Measurements from ENCODE around the gene CRACR2B.

The CRACR2B gene
- 0 to 0.06 reads per million in 2 experiments for total RNA-seq

GRCh38 chr11:827897-828192 lies at the start of gene CRACR2B:
Gene CRACR2B (plus strand): TSS chr11:827919. CDS start chr11:828608, 689 bp downstream.
- DNase-seq (ENCODE audit: low read depth), result no peak

DNA sequence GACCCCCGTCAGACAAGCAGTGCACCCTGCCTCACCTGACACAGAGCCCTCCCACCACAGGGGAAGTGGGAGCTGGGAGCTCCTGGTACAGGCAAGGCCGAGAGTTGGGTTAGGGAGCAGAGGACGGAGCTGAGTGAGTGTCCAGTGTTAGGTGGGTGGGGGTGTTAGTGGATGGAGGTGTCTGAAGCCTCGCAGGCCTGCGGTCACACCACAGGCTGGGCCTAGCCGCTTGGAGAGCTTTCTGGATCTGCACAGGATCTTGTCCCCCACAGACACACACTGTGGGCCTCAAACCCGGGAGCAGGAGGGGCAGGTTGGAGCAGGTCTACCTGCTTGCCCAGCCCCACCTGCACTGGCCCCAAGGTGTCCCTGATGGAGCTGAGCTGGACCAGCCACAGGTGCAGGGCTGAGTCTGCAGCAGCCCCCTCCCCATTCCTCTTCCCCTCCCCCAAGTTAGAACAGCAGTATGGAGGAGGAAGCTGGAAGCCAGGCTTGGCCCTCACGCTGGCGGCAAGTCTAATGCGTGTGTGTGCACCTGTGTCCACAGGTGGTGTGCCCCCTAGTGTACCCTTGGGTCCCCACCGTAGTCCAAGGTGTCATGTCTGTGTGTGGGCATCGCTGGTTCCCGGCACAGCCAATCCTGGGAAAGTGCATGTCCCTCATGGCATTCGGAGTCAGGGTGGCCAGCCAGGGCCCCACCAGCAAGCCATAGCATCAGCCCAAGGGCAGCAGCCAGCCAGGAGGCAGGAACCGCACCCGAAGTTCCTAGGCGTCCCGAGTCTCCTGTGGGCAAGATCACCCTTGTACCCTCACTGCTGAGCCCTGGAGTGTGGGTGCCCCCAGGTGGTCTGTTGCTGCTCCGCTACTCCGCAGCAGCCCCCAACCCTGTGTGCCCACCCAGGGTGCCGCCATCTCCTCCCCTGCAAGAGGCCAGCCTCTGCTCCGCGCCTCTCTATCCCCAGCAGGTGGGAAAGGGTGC lies 48.5 kb upstream of the CRACR2B start:
- DNase-seq (ENCODE audit: low read depth), result no peak

DNA sequence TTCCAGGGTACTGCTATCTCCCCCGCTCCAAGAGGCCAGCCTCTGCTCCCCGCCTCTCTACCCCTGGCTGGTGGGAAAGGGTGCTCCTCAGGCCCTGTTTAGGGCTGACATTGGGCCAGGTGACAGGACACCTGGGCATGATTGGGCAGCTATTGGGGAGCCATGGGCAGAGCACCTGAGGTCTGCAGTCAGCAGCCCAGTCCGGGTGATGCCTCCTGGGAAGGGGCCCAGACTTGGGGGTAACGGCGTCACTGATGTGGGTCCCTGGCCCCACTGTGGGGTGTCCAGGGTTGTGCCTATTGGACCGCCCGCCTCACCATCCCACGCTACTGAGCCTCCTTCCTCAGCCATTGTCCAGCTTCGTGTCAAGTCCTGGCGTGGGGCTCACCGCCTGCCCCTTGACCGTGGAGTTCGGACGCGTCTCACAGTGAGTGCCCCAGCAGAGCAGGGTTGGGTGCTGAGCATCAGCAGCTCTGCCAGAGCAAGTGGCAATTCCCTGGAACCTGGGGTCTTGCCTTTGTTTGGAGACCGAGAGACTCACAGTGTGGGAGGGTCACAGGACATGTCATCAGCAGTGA lies 47.7 kb upstream of the CRACR2B start:
- no peak for DNase-seq (ENCODE audit: low read depth)

GRCh38 chr11:782264-783174 lies 45.2 kb upstream of the CRACR2B start:
- no peak for DNase-seq (ENCODE audit: low read depth)

DNA sequence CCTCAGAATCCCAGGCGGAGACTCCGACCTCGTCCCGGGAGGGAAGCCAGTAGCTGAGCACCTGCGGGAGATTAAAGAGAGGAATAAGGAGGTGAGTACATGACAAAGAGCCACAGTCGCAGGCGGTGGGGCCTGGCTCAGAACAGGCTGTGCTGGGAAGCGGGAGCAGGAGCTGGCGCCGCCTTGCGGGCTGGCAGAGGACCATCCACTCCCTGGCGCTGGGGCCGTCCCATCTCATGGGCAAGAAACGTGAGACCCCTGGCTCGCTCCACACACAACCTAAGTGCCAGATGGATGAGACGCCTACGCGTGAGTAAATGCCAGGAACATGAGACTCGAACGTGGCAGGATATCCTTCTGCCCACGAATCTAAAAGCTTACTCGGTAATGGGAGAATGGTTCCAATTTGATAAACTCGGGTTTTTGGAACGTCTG lies 44.1 kb upstream of the CRACR2B start:
- no peak for DNase-seq (ENCODE audit: low read depth)

DNA sequence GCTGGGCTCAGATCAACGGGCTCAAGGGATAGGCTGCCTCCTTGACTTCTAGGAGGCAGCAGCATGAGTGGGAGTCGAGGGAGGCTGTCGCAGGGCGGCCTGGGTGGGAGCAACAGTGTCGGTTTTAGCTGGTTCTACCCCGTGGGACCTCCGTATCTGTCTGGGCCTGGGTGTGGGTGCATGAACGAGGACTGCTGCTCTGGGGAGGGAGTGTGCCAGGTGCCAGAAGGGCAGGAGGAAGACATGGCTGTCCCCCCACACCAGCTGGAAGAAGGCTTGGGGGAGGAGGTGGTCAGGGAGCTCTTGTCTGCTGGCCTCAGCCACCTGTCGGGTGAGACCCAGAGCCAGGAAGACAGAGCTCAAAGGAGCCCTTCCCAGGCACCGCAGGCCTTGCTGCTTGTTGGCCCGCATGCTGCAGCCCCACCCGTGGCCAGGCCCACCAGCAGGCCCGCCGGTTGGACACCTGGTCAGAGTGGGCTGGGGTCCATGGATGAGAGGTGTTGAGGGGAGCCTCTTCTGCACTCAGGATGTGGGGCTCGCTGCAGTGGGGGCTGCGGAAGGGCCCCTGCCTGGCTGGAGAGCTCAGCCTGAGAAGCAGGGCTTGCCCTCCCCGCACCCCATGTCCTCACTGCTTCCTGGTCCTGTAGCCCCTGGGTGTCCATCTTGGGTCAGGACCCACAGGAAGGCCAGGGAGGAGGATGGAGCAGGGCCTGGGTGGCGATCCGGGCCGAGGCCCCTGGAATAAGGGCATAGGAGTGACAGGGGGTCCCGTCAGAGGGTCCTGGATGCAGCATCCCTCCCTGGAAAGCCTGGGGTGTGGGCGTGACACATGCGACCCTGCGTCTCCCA lies 41.3 kb upstream of the CRACR2B start:
- DNase-seq (ENCODE audit: low read depth), result no peak

DNA sequence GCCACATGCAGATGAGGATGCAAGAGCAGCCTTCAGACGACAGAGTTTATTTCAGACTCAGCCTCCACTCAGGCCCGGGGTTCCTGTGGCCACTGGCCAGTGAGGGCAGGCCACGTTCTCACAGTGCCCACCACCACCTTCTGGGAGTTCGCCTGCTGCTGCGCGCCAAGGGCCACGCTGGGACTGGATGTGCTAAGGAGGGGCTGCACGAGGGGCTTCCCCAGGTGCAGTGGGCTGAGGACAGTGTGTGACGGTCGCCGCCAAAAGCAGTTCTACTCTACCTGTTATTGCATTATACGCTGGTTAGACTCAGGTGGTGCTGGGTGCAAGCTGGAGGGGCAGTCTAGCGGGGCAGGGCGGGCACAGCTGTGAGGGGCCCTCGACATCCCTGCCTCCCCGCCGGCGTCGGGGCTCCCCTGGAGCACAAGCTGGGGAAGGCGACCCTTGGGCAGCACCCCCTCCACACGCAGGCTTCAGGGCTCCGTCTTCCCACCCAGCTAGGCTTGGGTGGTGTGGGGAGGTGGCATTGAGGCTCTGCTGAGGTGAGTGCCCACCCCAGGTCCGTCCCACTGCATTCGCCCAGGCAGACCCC lies 40.5 kb upstream of the CRACR2B start:
- no peak for DNase-seq (ENCODE audit: low read depth)

DNA sequence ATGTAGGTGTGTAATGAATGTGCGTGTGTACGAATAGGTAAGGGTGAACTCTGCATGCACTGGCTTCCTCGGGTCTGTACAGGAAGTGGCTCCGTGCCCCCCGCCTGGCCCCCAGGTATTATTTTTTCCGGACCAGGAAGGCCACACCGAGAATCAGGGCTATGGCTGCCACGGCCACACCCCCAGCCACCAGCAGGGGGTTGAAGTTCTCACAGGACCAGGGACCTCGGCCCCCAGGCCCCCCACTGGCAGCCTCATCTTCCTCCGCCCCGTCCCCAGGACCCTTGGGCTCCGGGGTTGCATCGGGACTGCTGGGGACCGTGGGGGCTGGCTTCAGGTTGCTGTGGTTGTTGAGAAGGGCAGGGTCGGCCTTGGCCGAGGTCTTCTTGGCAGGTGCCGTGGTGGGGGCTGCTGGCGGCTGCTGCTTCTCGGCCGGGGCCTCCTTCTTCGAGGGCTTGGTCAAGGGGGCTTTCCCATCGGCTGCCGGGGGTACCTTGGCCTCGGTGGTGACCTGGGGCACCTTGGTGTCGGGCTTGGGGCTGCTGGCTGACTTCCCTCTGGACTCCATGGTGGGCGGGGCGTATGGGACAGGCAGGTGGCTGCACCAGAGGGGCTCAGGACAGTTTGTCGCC lies 39.6 kb upstream of the CRACR2B start:
- no peak for DNase-seq (ENCODE audit: low read depth)

DNA sequence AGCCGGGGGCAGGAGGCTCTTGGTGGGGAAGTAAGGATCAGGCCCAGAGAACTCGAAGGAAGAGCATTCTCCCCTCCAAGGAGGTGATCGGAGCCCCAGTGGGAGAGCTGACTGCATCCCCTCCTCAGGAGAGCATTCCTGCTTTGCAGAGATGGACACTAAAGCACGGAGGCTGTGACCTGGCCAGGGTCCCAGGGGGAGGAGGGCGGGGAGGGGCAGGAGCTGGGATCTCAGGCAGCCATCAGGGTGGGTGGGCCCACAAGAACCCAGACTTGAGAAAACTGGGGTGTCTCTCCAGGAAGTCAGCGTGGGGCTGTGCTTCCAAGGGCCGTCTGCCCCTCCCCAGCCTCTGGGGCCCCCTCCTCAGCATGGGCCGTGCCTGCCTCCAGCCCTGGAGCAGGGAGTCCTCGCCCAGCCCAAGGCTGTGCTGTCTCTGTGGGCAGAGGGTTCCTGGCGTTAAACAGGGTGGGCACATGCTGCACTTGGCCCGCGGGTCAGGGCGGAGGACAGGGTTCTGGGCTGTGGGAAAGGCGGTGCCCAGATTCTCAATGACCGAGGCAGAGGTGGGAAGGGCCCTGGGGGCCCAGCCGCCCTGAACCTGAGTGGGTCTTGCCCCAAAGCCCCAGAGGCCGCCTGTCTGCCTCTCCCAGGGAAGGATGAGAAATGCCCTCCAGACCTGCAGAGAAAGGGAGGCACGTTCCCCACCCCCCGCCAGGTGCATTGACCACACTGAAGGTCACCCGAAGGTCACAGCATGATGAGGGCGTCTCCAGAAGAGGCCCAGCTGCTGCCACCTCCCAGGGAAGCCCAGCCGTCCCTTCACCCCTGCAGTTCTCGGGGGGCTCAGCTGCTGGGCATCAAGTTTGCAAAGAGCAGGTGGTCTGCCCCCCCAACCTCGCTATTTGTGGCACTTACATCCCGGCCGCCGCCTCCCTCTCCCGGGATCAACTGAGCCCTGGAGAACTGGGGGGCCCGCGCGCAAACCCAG lies 38.5 kb upstream of the CRACR2B start:
- no peak for DNase-seq (ENCODE audit: low read depth)

DNA sequence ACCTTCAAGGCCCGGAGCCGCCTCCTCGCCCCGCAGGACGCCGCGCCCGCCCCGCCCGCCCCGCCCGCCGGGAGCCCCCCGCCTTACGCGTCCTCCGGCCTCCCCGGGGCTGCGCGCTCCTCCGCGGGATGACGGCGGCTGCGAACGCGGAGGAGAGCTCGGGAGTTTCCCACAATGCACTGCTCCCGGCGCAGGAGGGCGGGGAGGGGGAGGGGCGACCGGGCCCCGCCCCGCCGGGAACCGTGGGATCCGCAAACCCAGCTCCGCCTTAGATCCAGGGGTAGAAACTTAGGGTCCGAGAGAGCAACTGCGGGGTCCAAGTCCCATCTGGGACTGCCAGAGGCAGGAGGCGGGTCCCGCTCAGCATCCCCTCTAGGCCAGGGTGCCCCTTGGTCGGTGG lies 37.8 kb upstream of the CRACR2B start, which contains the start of gene CEND1:
Gene CEND1 (minus strand): TSS at position 148 of the 400 bp plus-strand sequence. CDS start 1,514 bp downstream, outside the sequence.
- DNase-seq (ENCODE audit: low read depth), result no peak

GRCh38 chr11:790721-791564 lies 36.8 kb upstream of the CRACR2B start:
- no peak for DNase-seq (ENCODE audit: low read depth)

- DNase-seq (ENCODE audit: low read depth), result no peak
Observed at GRCh38 chr11:791658-792534, 35.8 kb upstream of the CRACR2B start.

GRCh38 chr11:792535-792821 lies 35.2 kb upstream of the CRACR2B start:
- DNase-seq (ENCODE audit: low read depth), result no peak

DNA sequence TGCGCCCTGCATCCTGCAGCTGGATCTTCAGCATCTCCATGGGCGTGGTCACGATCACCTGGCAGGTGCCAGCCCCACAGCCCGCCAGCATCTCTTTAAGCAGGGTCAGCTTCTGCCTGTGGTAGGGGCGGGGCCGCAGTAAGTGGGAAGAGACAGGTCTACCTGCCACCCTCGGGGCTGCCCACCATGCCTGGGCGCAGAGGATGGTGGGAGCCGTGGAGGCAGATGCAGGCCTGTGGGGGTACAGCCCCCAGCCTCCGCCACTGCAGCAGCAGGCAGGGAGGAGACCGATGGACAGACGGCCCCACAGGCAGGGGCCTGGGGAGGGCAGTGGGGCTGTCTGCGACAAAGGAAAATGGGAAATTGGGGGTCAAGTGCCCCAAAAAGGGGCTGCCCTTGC lies 34.8 kb upstream of the CRACR2B start:
- DNase-seq (ENCODE audit: low read depth), result no peak

- no peak for DNase-seq (ENCODE audit: low read depth)
Observed at GRCh38 chr11:793556-793955, 34.2 kb upstream of the CRACR2B start.

DNA sequence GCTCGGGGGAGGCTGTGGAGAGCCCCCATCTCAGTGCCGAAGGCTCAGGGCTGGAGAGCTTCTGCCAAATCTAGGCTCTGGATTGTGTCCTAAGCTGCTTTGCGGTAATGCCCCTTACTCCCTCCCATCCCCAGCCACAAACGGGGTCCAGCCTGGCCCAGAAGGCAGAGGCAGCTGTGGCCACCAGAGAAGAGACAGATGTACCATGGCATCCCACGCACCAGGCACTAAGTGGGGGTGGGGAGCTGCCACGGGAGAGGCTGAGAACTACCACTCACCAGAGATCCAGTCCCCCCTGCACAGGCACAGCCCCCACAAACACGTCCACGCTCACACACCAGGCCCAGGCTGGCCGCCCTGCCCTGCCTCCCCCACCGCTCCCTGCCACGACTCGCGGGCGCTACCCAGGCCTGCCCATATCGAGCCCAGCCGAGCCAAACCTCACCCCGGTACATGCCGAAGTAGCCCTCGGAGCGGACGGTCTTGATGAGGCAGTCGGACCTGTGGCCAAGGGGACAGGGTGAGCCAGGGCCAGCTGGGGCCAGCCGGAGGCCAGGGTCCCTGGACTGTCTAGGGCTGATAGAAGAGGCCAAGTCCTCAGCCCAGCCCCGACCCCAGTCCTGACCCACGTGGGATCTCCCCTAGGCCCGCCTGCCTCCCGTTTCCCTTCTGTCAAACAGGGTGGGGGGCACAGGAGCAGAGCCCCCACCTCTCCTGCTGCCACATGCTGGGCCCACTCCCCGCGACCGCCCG lies 33.5 kb upstream of the CRACR2B start:
- no peak for DNase-seq (ENCODE audit: low read depth)
